ENCODE data around the gene CDK5RAP2.
"Not testable (repeated sequence)": the region's sequence is repeated elsewhere in the genome, so short reads cannot be mapped to it uniquely, and the experiment has no call there.

CDK5RAP2 gene

GRCh38 chr9:120521101-120521500, 58.9 kb downstream of the CDK5RAP2 start:
- H3K4me3 ChIP-seq (ENCODE audit: low read depth, low read length), result no peak overlapping the region
- no peak for TF ChIP-seq CTCF (IDR thresholded peaks at IDR 0.05; ENCODE audit: borderline replicate concordance, insufficient read depth, low read depth, low read length)

GRCh38 chr9:120515996-120516395, 64.0 kb downstream of the CDK5RAP2 start:
- H3K4me3 ChIP-seq (ENCODE audit: low read depth, low read length), result not testable (repeated sequence)

DNA sequence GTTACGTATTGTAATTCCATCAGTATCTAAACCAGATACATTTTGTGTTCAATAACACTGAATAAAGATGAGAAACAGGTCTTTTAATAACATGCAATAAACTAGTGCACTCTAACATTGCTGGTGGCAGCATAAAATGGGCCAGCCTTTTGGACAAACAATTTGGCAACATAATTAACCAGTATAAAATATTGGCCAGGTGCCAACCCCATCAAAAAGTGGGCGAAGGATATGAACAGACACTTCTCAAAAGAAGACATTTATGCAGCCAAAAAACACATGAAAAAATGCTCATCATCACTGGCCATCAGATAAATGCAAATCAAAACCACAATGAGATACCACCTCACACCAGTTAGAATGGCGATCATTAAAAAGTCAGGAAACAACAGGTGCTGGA, 64.5 kb downstream of the CDK5RAP2 start:
- H3K4me3 ChIP-seq (ENCODE audit: low read depth, low read length), result not testable (repeated sequence)

DNA sequence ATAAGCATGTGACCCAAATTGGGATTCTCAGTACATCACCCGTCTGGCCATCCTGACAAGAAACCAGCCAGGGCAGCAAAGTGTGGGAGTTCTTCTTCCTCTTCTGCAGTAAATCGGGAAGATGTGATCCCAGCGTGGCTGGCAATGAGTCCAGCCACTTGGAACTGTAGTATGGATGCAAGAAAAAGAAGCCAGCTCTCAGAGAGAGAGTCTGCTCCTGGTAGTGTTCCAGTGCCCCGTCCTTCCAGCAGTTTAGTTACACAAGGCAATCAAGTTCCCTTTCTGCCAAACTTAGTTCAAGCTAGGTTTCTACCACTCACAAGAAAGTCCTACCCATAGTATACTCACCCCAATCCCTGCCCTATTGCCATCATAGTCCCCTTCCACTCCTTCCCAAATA, 65.6 kb downstream of the CDK5RAP2 start:
- no peak for TF ChIP-seq CTCF (IDR thresholded peaks at IDR 0.05; ENCODE audit: borderline replicate concordance, insufficient read depth, low read depth, low read length)
- no peak overlapping the region for H3K4me3 ChIP-seq (ENCODE audit: low read depth, low read length)

DNA sequence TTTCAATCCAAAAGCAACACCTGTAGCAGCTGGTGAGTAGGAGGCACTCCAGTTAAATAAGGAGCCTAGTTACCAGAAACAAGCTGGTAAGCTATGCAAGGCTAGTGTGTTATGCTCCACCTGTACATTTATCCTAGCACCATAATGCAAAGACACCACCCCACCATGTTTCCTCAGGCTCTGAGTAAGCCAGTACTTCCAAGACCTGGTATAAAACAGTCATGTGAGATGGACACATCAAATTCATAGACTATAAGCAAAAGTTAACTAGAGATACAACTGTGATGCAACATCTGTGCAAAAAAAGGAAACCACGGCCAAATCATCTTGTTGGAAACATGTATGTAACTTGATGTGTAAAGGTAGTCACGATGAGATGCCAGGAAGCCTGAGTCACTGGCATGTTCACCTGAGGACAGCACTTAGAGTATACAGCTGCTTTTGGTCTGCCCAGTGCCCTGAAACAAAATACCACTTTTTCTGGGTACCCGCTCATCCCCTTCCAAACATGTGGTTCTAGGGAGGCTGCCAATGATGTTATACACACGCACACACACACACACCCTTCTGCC, 66.1 kb downstream of the CDK5RAP2 start:
- no peak for TF ChIP-seq CTCF (IDR thresholded peaks at IDR 0.05; ENCODE audit: borderline replicate concordance, insufficient read depth, low read depth, low read length)
- H3K4me3 ChIP-seq (ENCODE audit: low read depth, low read length), result no peak overlapping the region

- no peak overlapping the region for H3K4me3 ChIP-seq (ENCODE audit: low read depth, low read length)
- TF ChIP-seq CTCF (IDR thresholded peaks at IDR 0.05; ENCODE audit: borderline replicate concordance, insufficient read depth, low read depth, low read length), result no peak
Measured at GRCh38 chr9:120510816-120511215, 69.2 kb downstream of the CDK5RAP2 start.

DNA sequence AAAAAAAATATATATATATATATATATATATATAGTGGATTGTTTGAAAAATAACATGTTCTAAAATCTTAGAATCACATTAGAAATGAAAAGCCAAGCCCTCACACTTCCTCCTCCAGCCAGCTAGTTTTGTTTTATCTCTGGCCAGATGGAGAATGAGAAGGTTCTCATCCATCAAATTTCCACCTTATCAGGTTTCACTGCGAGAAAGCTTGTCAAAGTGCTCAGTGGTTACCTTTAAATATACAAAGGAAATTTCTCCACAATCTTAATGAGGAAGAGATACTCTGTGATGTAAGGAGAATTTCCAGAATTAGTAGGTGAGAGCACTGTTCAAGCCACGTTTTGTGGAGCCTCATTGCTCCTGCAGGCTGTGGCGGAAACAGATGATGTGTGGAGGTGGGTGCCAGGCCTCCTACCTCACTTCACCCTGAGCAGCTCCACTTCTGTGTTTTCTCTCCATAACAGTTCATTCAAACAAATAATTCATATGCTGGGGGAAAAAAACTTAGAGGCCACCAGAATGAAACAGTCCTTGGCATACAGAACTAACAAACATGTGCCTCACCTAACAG, 71.9 kb downstream of the CDK5RAP2 start:
- TF ChIP-seq CTCF (IDR thresholded peaks at IDR 0.05; ENCODE audit: borderline replicate concordance, insufficient read depth, low read depth, low read length), result no peak

DNA sequence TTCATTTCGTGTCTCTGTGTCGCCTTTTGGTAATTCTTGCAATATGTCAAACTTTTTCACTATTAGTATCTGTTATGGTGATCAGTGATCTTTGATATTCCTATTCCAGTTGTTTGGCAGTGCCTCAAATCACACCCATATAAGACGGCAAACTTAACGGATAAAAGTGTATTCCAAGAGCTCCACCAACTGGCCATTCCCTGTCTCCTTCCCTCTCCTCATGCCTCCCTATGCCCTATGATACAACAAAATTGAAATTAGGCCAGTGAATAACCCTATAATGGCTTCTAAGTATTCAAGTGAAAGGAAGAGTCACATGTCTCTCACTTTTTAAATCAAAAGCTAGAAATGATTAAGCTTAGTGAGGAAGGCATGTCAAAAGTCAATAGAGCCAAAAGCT, 74.8 kb downstream of the CDK5RAP2 start:
- no peak overlapping the region for H3K4me3 ChIP-seq (ENCODE audit: low read depth, low read length)
- no peak for TF ChIP-seq CTCF (IDR thresholded peaks at IDR 0.05; ENCODE audit: borderline replicate concordance, insufficient read depth, low read depth, low read length)

More for the DNA sequence above, 71.9 kb downstream of the CDK5RAP2 start:
- no peak overlapping the region for H3K4me3 ChIP-seq (ENCODE audit: low read depth, low read length)
